ENCODE results near the gene TAPBPL.
A peak's percentile ranks its signal among the peaks of the same experiment; 100 is the strongest.

GRCh38 chr12:6465467-6466183, 13.8 kb downstream of the TAPBPL start:
- TF ChIP-seq MAFK (IDR thresholded peaks at IDR 0.05; ENCODE audit: low read depth, low read length), result no peak
- TF ChIP-seq, protein P1, sequence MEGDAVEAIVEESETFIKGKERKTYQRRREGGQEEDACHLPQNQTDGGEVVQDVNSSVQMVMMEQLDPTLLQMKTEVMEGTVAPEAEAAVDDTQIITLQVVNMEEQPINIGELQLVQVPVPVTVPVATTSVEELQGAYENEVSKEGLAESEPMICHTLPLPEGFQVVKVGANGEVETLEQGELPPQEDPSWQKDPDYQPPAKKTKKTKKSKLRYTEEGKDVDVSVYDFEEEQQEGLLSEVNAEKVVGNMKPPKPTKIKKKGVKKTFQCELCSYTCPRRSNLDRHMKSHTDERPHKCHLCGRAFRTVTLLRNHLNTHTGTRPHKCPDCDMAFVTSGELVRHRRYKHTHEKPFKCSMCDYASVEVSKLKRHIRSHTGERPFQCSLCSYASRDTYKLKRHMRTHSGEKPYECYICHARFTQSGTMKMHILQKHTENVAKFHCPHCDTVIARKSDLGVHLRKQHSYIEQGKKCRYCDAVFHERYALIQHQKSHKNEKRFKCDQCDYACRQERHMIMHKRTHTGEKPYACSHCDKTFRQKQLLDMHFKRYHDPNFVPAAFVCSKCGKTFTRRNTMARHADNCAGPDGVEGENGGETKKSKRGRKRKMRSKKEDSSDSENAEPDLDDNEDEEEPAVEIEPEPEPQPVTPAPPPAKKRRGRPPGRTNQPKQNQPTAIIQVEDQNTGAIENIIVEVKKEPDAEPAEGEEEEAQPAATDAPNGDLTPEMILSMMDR (conservative IDR thresholded peaks at IDR 0.05; ENCODE audit: low read depth, low read length), result peak; percentile 93
- peak; percentile 94 for TF ChIP-seq SMC3 (IDR thresholded peaks at IDR 0.05; ENCODE audit: low read depth, low read length)
- no peak for TF ChIP-seq POLR2A (IDR thresholded peaks at IDR 0.05; ENCODE audit: low read depth, low read length)
- peak; percentile 96 for TF ChIP-seq RAD21 (IDR thresholded peaks at IDR 0.05; ENCODE audit: low read length)
- no peak for TF ChIP-seq MXI1 (IDR thresholded peaks at IDR 0.05; ENCODE audit: borderline replicate concordance, low read depth, low read length)
- no peak; the same call in 1 of the 2 replicates for TF ChIP-seq CHD1 (IDR thresholded peaks at IDR 0.05; ENCODE audit: low read depth, low read length)
- TF ChIP-seq MAZ (IDR thresholded peaks at IDR 0.05; ENCODE audit: borderline replicate concordance, low read depth, low read length), result no peak
- TF ChIP-seq RFX5 (IDR thresholded peaks at IDR 0.05; ENCODE audit: low read depth, low read length), result no peak
- no peak for TF ChIP-seq FOS (IDR thresholded peaks at IDR 0.05; ENCODE audit: low read depth, low read length)
